ENCODE results near the gene GPRC5A.

The GPRC5A gene

GRCh38 chr12:12885096-12885792 lies 6.1 kb upstream of the GPRC5A start:
- no peak for DNase-seq

- DNase-seq: no peak
These were observed 3.9 kb upstream of the GPRC5A start for GRCh38 chr12:12887471-12887870.

GRCh38 chr12:12889701-12890100 lies 1.7 kb upstream of the GPRC5A start:
- no peak for DNase-seq

GRCh38 chr12:12890543-12891079 lies 751 bp upstream of the GPRC5A start:
- peak; percentile 31 for DNase-seq

GRCh38 chr12:12891881-12892355 lies 556 bp downstream of the GPRC5A start:
- no peak for DNase-seq

GRCh38 chr12:12892681-12893141 lies 1.3 kb downstream of the GPRC5A start:
- no peak for DNase-seq

GRCh38 chr12:12893438-12893837 lies 2.1 kb downstream of the GPRC5A start:
- DNase-seq: no peak

GRCh38 chr12:12896260-12896659 lies 4.9 kb downstream of the GPRC5A start:
- no peak for DNase-seq

GRCh38 chr12:12897302-12897701 lies 5.9 kb downstream of the GPRC5A start:
- DNase-seq: no peak

- no peak for DNase-seq
These were observed 6.9 kb downstream of the GPRC5A start for GRCh38 chr12:12898136-12898717.

- DNase-seq: no peak
These were observed 7.6 kb downstream of the GPRC5A start for GRCh38 chr12:12898911-12899511.

- peak; percentile 59 for DNase-seq
These were observed 8.4 kb downstream of the GPRC5A start for GRCh38 chr12:12899530-12900380.

- no peak for DNase-seq
These were observed 9.4 kb downstream of the GPRC5A start for GRCh38 chr12:12900786-12901157.

- peak; percentile 26 for DNase-seq
These were observed 9.9 kb downstream of the GPRC5A start for GRCh38 chr12:12901158-12901791.

GRCh38 chr12:12902036-12902435 lies 10.7 kb downstream of the GPRC5A start:
- DNase-seq: no peak

- no peak for DNase-seq
These were observed 12.6 kb downstream of the GPRC5A start for GRCh38 chr12:12903642-12904609.

GRCh38 chr12:12907552-12907951 lies 16.2 kb downstream of the GPRC5A start:
- DNase-seq: no peak

- DNase-seq: no peak
These were observed 16.9 kb downstream of the GPRC5A start for GRCh38 chr12:12908252-12908651.

- no peak for DNase-seq
These were observed 17.3 kb downstream of the GPRC5A start for GRCh38 chr12:12908711-12909110.

- no peak for DNase-seq
These were observed 18.0 kb downstream of the GPRC5A start for GRCh38 chr12:12909228-12909994.
